Activated naive CD8-positive, alpha-beta T cell treated with anti-CD3 and anti-CD28 coated beads, Interleukin-2, amount 50 U/mL, for 24 hours (primary cell): Measurements from ENCODE around the gene CPT1B.

Source experiments
- ATAC-seq: fragments of 150-1000 bp; cut with Tn5 transposase; one replicate; pipeline ENCODE4 v1.10.0; 2021
- DNase-seq: peaks from one replicate; pipeline ENCODE4 v3.0.0; 2021
- H3K27ac Mint-ChIP-seq: one replicate; pipeline ENCODE4 v1.8.0; 2021; ENCODE audit warnings: mild to moderate bottlenecking, mixed read lengths
- H3K27me3 Mint-ChIP-seq: one replicate; pipeline ENCODE4 v1.8.0; 2021; ENCODE audit warnings: mixed read lengths
- H3K36me3 Mint-ChIP-seq: one replicate; pipeline ENCODE4 v1.8.0; 2021; ENCODE audit warnings: low read depth, mixed read lengths
- H3K4me1 Mint-ChIP-seq: one replicate; pipeline ENCODE4 v1.8.0; 2021; ENCODE audit warnings: mixed read lengths
- H3K4me3 Mint-ChIP-seq: one replicate; pipeline ENCODE4 v1.8.0; 2021; ENCODE audit warnings: mild to moderate bottlenecking, moderate library complexity, mixed read lengths
- H3K9me3 Mint-ChIP-seq: one replicate; pipeline ENCODE4 v1.8.0; 2021; ENCODE audit warnings: mixed read lengths

CPT1B gene

DNA sequence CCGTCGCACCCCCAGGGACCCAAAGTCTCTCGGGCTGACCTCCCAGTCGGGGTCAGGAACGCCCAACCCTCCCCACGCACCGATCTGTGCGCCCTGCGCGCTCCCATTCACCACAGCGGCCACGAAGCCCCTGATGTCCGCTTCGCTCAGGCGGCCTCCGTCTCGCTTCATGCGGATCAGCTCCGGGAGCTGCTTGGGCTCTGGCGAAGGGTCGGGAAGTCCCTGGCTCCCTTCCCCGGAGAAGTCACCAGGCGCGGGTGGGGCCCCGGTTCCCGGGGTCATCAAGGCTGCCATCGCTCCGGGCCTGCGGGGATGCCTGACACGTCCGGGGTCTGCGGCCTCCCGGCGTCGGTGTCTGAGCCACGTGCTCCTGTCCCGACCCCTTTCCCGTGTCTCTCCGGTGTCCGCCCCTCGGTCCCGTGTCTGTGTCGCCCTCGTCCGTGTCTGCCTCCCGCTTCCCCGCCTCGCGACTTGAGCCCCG is 48.8 kb downstream of the CPT1B start:
- ATAC-seq (no peak), DNase-seq (no peak)
- Mint-ChIP-seq H3K27me3 (no peaks in the 10 kb centered on the region), H3K4me3 (peak overlapping the region; percentile 79), H3K4me1 (peaks cover 44% of the 10 kb centered on the region), H3K36me3 (peaks cover 9% of the 10 kb centered on the region), H3K27ac (no peak overlapping the region), H3K9me3 (no peaks in the 10 kb centered on the region)

- peak overlapping the region; percentile 79 for H3K4me3 Mint-ChIP-seq
- peak overlapping the region; percentile 69 for H3K27ac Mint-ChIP-seq
- DNase-seq (no peak), ATAC-seq (no peak)
- H3K27me3 Mint-ChIP-seq, result no peaks in the 10 kb centered on the region
- H3K4me1 Mint-ChIP-seq, result peaks cover 43% of the 10 kb centered on the region
- H3K9me3 Mint-ChIP-seq, result no peaks in the 10 kb centered on the region
- peaks cover 12% of the 10 kb centered on the region for H3K36me3 Mint-ChIP-seq
Observed at GRCh38 chr22:50528682-50529415, 49.4 kb downstream of the CPT1B start.

DNA sequence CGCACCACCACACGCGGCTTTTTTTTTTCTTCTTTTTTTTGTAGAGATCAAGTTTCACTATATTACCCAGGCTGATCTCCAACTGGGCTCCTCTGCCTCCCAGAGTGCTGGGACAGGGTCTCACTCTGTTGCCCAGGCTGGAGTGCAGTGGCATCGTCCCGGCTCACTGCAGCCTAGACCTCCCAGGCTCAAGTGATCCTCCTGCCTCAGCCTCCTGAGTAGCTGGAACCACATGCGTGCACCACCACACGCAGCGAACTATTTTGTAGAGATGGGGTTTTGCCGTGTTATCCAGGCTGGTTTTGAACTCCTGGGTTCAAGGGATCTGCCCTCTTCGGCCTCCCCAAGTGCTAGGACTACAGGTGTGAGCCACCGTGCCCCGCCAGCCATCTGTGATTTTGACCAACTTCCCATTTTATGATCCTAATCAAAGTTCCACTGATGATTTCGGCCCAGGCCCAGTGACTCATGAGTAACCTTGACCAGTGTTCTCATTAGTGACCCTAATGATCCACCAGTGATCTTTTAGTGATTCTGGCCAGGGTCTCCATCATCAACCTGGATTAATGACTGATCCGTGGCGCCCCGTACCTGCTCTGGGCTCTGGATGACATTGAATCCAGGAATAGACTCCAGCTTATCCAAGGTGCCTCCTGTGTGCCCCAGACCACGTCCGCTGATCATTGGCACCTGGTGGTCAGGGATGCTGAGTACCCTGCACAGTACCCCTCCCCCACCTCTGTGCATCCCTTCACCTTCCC is 50.1 kb downstream of the CPT1B start:
- H3K4me1 Mint-ChIP-seq, result peaks cover 42% of the 10 kb centered on the region
- H3K9me3 Mint-ChIP-seq, result no peaks in the 10 kb centered on the region
- peak overlapping the region; percentile 81 for H3K27ac Mint-ChIP-seq
- no peaks in the 10 kb centered on the region for H3K27me3 Mint-ChIP-seq
- H3K4me3 Mint-ChIP-seq, result peak overlapping the region; percentile 79
- DNase-seq (no peak), ATAC-seq (no peak)
- peaks cover 14% of the 10 kb centered on the region for H3K36me3 Mint-ChIP-seq

DNA sequence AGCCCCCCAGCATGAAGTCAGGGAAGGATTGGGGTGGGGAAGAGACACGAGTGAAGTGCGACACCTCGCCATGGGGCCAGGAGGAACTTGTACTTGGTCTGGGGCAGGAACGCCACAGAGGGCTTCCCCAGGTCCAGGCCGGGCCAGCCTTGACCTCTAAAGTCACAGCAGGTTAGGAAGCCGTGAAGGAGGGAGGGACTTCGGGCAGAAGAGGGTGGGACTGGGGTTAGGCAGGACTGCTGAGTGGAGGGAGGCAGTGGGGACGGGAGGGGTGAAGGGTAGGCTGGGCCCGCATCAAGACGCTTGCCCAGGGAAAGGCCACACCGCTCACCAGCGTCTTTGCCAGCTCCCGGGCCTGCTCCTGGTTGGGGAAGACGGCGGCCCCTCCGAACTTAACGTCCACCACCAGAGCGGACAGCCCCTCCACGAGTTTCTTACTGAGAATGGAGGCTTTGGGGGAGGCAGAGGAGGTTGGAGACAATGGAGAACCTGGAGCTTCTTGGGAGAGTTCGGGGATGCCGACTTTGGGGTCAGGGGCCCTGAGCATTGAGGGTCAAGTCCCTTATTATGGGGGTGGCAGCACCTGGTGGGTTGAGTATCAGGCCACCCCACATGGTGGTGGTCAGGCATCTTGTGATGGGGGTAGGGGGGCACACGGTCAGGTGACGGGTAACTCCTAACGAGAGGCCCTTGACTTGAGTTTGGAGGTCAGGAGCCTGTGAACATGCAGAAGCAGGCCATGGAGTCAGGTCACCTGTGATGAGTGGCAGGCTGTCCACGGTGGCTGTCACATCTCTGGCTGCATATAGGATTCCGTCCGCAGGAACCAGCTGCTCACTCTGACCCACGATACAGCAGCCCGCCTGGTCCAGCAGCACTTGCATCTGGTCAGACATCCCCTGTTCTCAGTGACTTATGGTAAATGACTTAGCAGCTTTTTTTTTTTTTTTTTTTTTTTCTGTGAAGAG is 51.1 kb downstream of the CPT1B start:
- DNase-seq, result peak; percentile 68
- Mint-ChIP-seq H3K36me3 (peaks cover 14% of the 10 kb centered on the region), H3K9me3 (no peaks in the 10 kb centered on the region), H3K4me3 (peak overlapping the region; percentile 79), H3K27ac (peak overlapping the region; percentile 81), H3K27me3 (no peaks in the 10 kb centered on the region), H3K4me1 (peaks cover 35% of the 10 kb centered on the region)
- peak; percentile 8 for ATAC-seq

DNA sequence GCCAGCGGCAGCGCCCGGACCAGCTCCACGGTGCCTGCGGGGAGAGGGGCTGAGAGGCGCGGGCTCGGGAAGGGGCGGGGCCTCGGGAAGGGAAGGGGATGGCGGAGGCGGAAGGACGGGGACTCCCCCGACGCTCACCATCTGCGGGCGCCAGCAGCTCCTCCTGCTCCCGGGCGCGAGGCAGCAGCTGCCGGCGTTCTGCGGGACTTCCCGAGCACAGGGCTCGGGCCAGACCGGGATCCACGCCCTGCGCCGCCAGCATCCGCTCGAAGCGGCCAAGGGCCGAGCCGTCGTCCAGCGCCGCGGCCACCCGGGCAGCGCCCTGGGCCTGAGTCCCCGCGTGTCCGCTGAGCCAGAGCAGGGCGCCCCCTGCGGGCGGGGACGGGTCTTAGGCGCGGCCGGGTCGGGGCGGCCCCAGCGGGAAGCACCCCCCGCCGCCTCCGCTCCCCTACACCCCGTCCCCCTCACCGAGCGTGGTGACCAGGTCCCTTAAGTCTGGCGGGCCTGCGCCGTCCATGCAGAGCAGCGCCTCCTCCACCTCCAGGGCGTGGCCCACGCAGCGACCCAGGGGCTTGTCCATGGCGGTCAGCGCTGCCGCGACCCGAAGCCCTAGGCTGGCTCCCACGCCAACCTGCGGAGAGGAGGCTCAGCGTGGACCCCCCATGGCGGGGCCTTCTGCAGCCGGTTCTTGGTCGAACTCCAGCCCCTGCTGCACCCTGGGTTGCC is 52.0 kb downstream of the CPT1B start:
- peak; percentile 91 for DNase-seq
- H3K36me3 Mint-ChIP-seq, result peaks cover 14% of the 10 kb centered on the region
- no peaks in the 10 kb centered on the region for H3K27me3 Mint-ChIP-seq
- peak; percentile 33 for ATAC-seq
- H3K9me3 Mint-ChIP-seq, result no peaks in the 10 kb centered on the region
- H3K27ac Mint-ChIP-seq, result peak overlapping the region; percentile 81
- peak overlapping the region; percentile 79 for H3K4me3 Mint-ChIP-seq
- peaks cover 35% of the 10 kb centered on the region for H3K4me1 Mint-ChIP-seq

DNA sequence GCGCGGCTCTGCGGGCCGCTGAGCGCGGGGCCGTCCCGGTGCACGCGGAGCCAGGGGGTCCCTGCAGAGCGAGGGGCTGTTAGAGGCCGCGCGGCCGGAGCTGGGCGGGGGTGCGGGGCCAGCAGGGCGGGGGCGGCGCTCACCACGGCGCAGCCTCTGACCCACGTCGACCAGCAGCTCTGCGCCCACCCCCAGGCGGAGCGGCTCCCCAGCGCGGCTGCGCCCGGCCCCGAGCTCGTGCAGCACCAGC is 52.4 kb downstream of the CPT1B start:
- peak overlapping the region; percentile 88 for H3K4me3 Mint-ChIP-seq
- no peaks in the 10 kb centered on the region for H3K27me3 Mint-ChIP-seq
- ATAC-seq, result no peak

DNA sequence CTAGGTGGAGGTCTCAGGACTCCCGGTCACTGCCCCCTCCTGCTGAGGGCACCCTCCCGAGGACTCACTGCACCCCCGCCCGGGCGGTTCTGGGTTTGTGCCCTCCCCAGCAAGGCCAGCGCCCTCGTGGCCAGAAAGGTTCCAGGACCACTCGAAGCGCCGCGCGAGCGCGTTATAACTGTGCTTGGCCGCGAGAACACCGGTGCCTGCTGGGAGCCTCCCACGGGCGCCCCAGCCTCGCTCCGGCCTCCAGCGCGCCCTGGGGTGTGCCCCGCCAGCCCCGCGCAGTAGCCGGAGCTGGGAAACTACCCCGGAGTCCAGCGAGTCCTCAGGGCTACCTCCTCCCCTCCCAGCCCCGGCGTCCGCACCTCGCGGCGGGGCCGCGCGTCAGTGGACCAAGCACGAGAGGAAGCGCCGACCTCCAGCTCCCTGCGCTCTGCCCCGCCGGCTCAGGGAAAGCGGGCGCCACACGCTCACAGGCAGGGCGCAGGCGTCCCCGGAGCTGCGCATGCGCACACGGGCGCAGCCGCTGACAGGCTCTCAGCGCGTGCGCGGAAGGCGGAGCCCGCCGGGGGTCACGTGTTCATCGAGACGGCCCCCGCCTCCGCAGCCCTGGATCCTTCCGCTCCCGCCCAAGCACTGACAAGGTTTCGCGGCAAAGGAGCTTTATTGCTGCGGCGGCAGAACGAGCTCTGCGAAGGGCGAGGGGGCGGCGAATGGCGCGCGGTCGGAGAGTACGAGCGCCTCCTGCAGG is 52.9 kb downstream of the CPT1B start, which contains the start of gene SCO2:
Gene SCO2, minus strand, starts transcription at position 495 of the 754 bp plus-strand sequence. CDS start 1,187 bp downstream, outside the sequence.
- H3K9me3 Mint-ChIP-seq, result no peaks in the 10 kb centered on the region
- peak within 1 kb of the TSS; percentile 88 for H3K4me3 Mint-ChIP-seq
- H3K36me3 Mint-ChIP-seq, result peaks cover 17% of the 10 kb centered on the region
- peaks cover 33% of the 10 kb centered on the region for H3K4me1 Mint-ChIP-seq
- peak; percentile 99 for DNase-seq
- ATAC-seq, result peak; percentile 60
- H3K27me3 Mint-ChIP-seq, result no peaks in the 10 kb centered on the region
- peak within 1 kb of the TSS; percentile 87 for H3K27ac Mint-ChIP-seq

More for the DNA sequence above, 52.4 kb downstream of the CPT1B start:
- DNase-seq, result no peak
- H3K4me1 Mint-ChIP-seq, result peaks cover 33% of the 10 kb centered on the region
- peak overlapping the region; percentile 79 for H3K27ac Mint-ChIP-seq
- no peaks in the 10 kb centered on the region for H3K9me3 Mint-ChIP-seq
- H3K36me3 Mint-ChIP-seq, result peaks cover 17% of the 10 kb centered on the region

DNA sequence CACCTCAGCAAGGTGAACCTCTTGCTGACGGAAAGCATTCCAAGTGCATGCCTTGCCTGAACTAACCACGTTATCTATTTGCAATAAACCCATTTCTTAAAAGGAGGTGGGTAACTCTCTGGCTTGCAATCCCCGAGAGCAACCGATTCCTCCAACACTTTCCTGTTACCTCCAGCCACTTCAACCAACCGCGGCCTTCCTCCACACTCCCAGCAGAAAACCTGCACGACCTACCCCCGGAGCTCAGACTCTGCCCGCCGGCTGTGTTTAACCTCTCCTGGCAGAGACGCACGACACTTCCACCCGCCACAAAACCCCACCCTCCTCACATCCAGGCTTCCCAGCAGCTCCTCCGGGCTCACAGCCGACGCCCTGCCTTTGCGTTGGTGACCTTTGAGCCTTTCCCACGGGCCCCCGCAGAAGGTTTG is 53.5 kb downstream of the CPT1B start:
- Mint-ChIP-seq H3K4me1 (peaks cover 33% of the 10 kb centered on the region), H3K9me3 (no peaks in the 10 kb centered on the region), H3K27me3 (no peaks in the 10 kb centered on the region), H3K27ac (peak overlapping the region; percentile 87), H3K4me3 (peak overlapping the region; percentile 88), H3K36me3 (peaks cover 20% of the 10 kb centered on the region)
- DNase-seq, result no peak
- no peak for ATAC-seq

DNA sequence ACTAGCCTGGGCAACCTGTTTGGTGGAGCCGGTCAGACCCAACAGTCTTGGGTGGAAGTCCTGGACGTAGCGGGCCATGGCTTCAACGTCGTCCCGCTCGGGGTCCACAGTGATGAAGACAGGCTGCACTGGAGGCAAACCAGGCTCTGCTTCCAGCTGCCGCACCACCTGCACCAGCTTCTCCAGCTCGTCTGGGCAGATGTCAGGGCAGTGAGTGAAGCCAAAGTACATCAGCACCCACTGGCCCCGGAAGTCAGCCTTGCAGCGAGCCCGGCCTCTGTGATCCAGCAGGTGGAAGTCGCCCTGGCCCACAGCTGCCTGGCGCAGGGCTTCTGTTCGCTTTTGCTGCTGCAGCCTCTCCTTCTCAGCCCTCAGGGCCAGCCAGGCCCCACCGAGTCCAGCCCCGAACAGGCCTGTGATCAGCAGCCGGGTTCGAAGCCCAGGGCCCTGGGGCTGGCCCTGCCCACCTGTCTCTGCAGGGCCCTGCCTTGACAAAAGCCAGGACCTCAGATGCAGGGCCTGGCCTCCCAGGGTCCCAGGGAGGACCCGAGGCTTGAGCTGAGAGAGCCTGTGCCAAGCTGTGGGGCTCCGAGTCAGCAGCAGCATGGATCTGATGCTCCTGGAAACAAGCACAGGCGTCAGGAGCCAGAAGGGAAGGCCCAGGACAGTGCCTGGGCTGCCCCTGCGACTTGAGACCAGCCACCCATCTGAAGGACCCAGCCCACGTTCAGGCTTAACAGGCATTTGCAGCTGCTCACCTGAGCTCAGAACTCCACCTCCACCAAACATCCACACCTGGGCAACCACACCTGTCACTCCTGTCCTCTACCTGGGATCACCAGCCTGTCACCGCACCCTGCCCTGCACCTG is 54.2 kb downstream of the CPT1B start:
- DNase-seq (no peak), ATAC-seq (no peak)
- Mint-ChIP-seq H3K27me3 (no peaks in the 10 kb centered on the region), H3K9me3 (no peaks in the 10 kb centered on the region), H3K4me3 (peak overlapping the region; percentile 88), H3K4me1 (peaks cover 33% of the 10 kb centered on the region), H3K36me3 (peaks cover 22% of the 10 kb centered on the region), H3K27ac (peak overlapping the region; percentile 87)

GRCh38 chr22:50523458-50523805 is 54.8 kb downstream of the CPT1B start:
- H3K36me3 Mint-ChIP-seq, result peaks cover 20% of the 10 kb centered on the region
- peaks cover 30% of the 10 kb centered on the region for H3K4me1 Mint-ChIP-seq
- no peak for DNase-seq
- no peak for ATAC-seq
- H3K27me3 Mint-ChIP-seq, result no peaks in the 10 kb centered on the region
- H3K27ac Mint-ChIP-seq, result no peak overlapping the region
- H3K4me3 Mint-ChIP-seq, result peak overlapping the region; percentile 36
- no peaks in the 10 kb centered on the region for H3K9me3 Mint-ChIP-seq

GRCh38 chr22:50522806-50523438 is 55.3 kb downstream of the CPT1B start:
- H3K36me3 Mint-ChIP-seq, result peaks cover 17% of the 10 kb centered on the region
- H3K27me3 Mint-ChIP-seq, result no peaks in the 10 kb centered on the region
- H3K9me3 Mint-ChIP-seq, result no peaks in the 10 kb centered on the region
- peaks cover 25% of the 10 kb centered on the region for H3K4me1 Mint-ChIP-seq
- DNase-seq (no peak), ATAC-seq (no peak)
- H3K4me3 Mint-ChIP-seq, result peak overlapping the region; percentile 36
- H3K27ac Mint-ChIP-seq, result no peak overlapping the region

- H3K4me1 Mint-ChIP-seq, result peaks cover 19% of the 10 kb centered on the region
- no peaks in the 10 kb centered on the region for H3K9me3 Mint-ChIP-seq
- no peaks in the 10 kb centered on the region for H3K27me3 Mint-ChIP-seq
- ATAC-seq, result no peak
- no peak overlapping the region for H3K27ac Mint-ChIP-seq
- no peak overlapping the region for H3K4me3 Mint-ChIP-seq
- DNase-seq, result no peak
- H3K36me3 Mint-ChIP-seq, result peaks cover 21% of the 10 kb centered on the region
Observed at GRCh38 chr22:50522208-50522805, 55.9 kb downstream of the CPT1B start.
